ENCODE data around the gene ARHGEF11. TPM values are rescaled to one million over a fixed set of nuclear protein-coding genes. Genes with fewer than 3 reads are reported as not detected.
A peak's percentile ranks its signal among the peaks of the same experiment; 100 is the strongest.

Gene ARHGEF11
- total RNA-seq, 2 donors from 2014 or later, result 35.2 to 43.3 TPM

GRCh38 chr1:156964441-156964840 is 81.1 kb downstream of the ARHGEF11 start:
- DNase-seq, result no peak
- no peak overlapping the region for H3K27ac ChIP-seq
- peaks cover 4% of the 10 kb centered on the region for H3K36me3 ChIP-seq
- H3K27me3 ChIP-seq, result no peaks in the 10 kb centered on the region
- intact Hi-C loops (cut with DNase I), result no loop called here
- no peaks in the 10 kb centered on the region for H3K4me1 ChIP-seq
- no peak overlapping the region for H3K4me3 ChIP-seq
- H3K9me3 ChIP-seq, result no peaks in the 10 kb centered on the region
- H3K9ac ChIP-seq (ENCODE audit: low read depth in 2 of 2, low read length in 2 of 2), result no peak overlapping the region
- TF ChIP-seq, protein P1, sequence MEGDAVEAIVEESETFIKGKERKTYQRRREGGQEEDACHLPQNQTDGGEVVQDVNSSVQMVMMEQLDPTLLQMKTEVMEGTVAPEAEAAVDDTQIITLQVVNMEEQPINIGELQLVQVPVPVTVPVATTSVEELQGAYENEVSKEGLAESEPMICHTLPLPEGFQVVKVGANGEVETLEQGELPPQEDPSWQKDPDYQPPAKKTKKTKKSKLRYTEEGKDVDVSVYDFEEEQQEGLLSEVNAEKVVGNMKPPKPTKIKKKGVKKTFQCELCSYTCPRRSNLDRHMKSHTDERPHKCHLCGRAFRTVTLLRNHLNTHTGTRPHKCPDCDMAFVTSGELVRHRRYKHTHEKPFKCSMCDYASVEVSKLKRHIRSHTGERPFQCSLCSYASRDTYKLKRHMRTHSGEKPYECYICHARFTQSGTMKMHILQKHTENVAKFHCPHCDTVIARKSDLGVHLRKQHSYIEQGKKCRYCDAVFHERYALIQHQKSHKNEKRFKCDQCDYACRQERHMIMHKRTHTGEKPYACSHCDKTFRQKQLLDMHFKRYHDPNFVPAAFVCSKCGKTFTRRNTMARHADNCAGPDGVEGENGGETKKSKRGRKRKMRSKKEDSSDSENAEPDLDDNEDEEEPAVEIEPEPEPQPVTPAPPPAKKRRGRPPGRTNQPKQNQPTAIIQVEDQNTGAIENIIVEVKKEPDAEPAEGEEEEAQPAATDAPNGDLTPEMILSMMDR (IDR thresholded peaks at IDR 0.05), result no peak

GRCh38 chr1:156963621-156964020 is 81.9 kb downstream of the ARHGEF11 start:
- Histone ChIP-seq H3K27me3 (no peaks in the 10 kb centered on the region), H3K4me1 (no peaks in the 10 kb centered on the region), H3K27ac (no peak overlapping the region), H3K9me3 (no peaks in the 10 kb centered on the region), H3K4me3 (no peak overlapping the region), H3K36me3 (peaks cover 9% of the 10 kb centered on the region), H3K9ac (ENCODE audit: low read depth in 2 of 2, low read length in 2 of 2) (no peak overlapping the region)
- intact Hi-C loops (cut with DNase I), result no loop called here
- peak; percentile 40 for DNase-seq
- TF ChIP-seq, protein P1 (IDR thresholded peaks at IDR 0.05), result no peak

DNA sequence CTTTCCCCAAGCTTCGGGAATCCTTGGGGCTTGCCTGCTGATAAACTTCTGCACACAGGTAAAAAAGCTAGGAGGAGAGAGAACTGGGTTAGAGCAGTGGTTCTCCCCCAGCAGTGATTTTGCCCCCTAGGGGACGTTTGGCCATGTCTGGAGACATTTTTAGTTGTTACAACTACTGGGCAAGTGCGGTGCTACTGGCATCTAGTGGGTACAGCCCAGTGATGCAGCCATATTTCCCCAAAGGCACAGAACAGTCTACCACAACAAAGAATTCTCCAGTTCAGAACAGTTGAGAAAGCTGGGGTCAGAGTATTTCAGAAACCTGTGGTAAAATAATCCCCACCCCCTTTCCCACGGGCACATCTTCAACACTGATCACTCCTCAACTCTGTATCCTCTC is 83.8 kb downstream of the ARHGEF11 start:
- H3K36me3 ChIP-seq, result peaks cover 5% of the 10 kb centered on the region

GRCh38 chr1:156959925-156960324 is 85.6 kb downstream of the ARHGEF11 start:
- Histone ChIP-seq H3K9me3 (no peaks in the 10 kb centered on the region), H3K4me3 (no peak overlapping the region), H3K9ac (ENCODE audit: low read depth in 2 of 2, low read length in 2 of 2) (no peak overlapping the region), H3K27ac (no peak overlapping the region), H3K27me3 (no peaks in the 10 kb centered on the region), H3K36me3 (peaks cover 5% of the 10 kb centered on the region), H3K4me1 (no peaks in the 10 kb centered on the region)
- TF ChIP-seq, protein P1 (IDR thresholded peaks at IDR 0.05), result no peak
- intact Hi-C loops (cut with DNase I), result no loop called here
- DNase-seq, result no peak

More for the DNA sequence above, 83.8 kb downstream of the ARHGEF11 start:
- no peak overlapping the region for H3K9ac ChIP-seq (ENCODE audit: low read depth in 2 of 2, low read length in 2 of 2)
- no peak overlapping the region for H3K27ac ChIP-seq
- intact Hi-C loops (cut with DNase I), result no loop called here
- DNase-seq, result no peak
- no peaks in the 10 kb centered on the region for H3K4me1 ChIP-seq
- H3K27me3 ChIP-seq, result no peaks in the 10 kb centered on the region
- no peaks in the 10 kb centered on the region for H3K9me3 ChIP-seq
- TF ChIP-seq, protein P1 (IDR thresholded peaks at IDR 0.05), result no peak
- H3K4me3 ChIP-seq, result no peak overlapping the region

- no peak for DNase-seq
- TF ChIP-seq, protein P1 (IDR thresholded peaks at IDR 0.05), result no peak
- intact Hi-C loops (cut with DNase I), result no loop called here
These were observed 86.1 kb downstream of the ARHGEF11 start for GRCh38 chr1:156959414-156959813.

More at GRCh38 chr1:156959414-156959813, 86.1 kb downstream of the ARHGEF11 start:
- no peaks in the 10 kb centered on the region for H3K9me3 ChIP-seq
- H3K9ac ChIP-seq (ENCODE audit: low read depth in 2 of 2, low read length in 2 of 2), result no peak overlapping the region
- H3K27ac ChIP-seq, result no peak overlapping the region
- peaks cover 5% of the 10 kb centered on the region for H3K36me3 ChIP-seq
- H3K27me3 ChIP-seq, result no peaks in the 10 kb centered on the region
- no peak overlapping the region for H3K4me3 ChIP-seq
- H3K4me1 ChIP-seq, result no peaks in the 10 kb centered on the region

All from colonic mucosa (tissue), 4 donors.